NCI-H69 (cell line): ENCODE data around the gene ACTC1.
A peak's percentile ranks its signal among the peaks of the same experiment; 100 is the strongest.

ENCODE experiments used
- DNase-seq: peaks from one replicate; lab custom pipeline; 2025; lab: John Stamatoyannopoulos, UW

Gene ACTC1

DNA sequence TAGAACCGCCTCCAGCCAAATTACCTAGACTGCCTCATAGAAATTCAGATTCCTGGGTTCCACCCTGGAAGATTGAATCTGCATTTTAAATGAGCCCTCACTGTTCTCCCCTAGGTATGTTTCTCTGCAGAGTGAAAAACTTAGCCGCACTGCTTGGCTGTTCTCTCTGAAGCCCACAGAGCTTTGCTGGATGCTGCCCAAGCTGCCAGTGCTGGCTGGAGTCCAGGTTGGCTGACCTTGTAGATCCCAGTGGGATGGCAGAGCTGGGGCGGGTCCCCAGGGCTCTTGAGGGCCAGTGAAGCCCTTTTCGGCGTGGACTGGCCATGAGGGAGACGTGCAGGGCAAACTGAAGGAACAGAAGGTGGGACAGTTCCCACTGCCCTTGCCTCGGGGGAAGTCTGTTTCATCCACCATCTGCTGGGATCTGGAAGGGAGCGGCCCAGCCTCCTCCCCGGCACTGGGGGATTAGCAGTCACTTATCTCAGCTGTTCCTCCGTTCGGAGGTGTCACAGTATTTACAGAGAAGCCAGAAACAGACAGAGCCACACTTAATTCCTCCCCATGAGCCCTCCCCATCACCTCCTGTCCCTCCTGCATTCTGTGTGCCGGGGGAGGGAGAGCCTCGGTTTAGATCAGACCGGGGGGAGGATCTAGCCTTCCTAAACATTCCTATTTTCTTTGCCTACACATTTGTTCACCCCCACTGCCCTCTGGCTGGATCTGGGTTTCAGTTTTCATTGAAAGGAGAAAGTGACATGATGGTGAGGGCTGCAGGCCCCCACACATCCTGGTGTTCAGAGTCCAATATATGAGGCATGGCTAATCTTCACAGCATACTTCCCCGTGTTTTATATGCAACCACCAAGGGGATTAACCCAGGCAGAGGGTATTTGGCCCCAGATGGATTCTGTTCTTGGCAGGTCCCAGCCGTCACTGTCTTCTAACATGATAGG is 4.1 kb upstream of the ACTC1 start:
- peak; percentile 97 for DNase-seq

DNA sequence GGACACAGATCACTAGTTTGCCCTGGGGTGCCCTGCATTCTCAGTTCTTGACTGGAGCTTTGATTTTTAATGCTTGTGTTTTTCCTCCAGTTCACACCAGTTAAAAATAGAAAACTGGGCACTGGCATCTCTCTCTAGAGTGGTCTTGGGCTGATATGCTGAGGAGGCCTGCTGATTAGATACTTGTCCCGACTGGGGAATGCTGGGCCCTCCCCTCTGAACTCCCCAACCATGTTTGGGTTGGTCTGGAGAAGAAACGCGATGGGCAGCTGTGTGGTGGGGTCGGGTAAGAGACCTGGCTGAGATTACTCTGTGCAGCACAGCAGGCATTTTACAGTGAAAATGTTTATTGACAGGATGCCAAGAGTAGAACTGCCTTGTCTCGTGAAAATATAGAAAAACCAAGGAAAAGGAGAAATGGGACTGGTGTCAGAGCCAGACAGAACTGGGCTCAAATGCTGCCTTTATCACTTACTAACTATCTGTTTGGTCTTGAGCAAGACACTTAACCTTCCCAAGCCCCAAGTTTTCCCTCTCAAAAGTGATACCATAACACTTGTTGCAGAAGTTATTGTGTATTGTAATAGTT is 1.6 kb upstream of the ACTC1 start:
- DNase-seq: peak; percentile 33

DNA sequence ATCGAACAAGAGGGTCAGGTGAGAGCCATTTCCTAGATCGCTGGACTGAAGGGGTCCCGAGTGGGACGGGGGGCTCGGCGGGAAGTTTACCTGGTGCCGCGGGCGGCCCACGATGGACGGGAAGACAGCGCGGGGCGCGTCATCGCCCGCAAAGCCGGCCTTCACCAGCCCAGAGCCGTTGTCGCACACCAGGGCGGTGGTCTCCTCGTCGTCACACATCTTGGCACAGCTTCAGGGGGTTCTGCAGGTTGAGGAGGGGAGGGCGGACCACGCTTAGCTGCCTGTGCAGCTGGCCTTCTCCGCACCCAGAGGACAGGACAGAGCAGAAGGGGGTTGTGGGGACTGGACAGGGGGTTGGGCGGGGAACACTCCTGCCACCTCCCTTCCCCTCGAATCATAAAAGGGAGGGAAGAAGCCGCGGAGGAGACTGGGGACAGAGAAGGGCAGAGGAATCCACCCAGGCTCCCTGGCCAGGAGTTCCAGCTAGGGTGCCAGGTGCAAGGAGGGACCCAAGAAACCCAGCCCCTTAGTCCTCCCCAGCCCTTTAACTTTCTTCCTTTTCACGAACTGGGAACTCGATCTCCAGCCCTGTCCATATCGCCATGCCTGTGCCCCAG is 651 bp downstream of the ACTC1 start:
- DNase-seq: no peak

DNA sequence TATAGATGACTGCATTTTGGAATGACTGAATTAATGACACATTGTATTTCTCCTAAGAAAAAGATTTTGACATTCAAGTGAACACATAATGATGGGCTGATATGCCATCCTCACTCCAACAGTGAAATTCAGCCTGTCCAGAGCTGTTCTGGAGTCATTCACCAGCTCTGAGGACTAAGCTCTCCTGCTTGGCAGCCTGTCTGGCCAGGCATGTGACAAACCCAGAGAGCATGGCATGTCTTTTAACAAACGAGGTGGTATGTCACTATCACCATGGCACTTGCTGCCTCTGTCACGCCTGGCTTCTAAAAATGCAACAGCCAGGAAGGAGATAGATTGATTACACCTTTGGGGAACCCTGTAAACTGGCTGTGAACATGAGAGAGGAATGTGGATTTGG is 1.4 kb downstream of the ACTC1 start:
- peak; percentile 17 for DNase-seq

DNA sequence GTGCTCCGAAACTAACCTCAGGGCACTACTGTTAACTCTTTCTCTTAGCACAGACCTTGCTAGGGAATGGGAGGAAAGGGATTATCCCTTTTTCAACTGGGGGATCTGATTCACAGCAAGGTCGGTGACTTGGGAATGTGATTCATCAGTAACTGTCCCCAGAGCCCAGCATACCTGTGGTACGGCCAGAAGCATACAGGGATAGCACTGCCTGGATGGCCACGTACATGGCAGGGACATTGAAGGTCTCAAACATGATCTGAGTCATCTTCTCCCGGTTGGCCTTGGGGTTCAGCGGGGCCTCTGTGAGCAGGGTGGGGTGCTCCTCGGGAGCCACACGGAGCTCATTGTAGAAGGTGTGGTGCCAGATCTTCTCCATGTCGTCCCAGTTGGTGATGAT is 2.3 kb downstream of the ACTC1 start:
- no peak for DNase-seq

DNA sequence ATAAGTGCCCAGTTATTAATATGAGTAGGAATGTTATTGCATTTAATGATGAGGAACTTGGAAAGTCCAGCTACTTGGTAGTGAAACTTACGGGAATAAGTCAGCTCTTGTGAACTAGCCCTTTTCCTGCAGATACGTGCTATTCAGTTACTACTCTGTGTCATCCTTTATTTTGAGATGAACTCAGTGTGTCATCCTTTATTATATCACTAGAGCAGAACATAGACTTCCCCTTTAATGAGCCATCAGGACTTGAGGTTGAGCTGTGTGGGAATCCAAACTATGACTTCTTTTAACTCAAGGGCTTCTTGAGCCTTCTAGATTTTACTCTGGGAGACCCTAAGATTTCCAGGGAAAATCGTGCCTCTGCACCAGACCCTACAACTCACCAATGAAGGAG is 3.6 kb downstream of the ACTC1 start:
- no peak for DNase-seq

DNA sequence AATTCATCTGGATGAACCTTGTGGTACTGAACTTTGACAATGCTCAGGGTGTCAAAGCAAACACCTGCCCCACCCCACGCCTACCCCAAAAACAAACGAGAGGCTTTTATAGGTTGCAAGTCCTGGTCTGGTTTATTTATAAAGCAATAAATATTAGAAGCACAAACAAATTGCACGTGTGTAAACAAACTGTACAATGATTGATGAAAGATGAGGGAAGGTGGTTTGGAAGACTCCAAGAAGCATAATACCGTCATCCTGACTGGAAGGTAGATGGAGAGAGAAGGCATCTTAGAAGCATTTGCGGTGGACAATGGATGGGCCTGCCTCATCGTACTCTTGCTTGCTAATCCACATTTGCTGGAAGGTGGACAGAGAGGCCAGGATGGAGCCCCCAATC is 5.2 kb downstream of the ACTC1 start:
- DNase-seq: no peak

DNA sequence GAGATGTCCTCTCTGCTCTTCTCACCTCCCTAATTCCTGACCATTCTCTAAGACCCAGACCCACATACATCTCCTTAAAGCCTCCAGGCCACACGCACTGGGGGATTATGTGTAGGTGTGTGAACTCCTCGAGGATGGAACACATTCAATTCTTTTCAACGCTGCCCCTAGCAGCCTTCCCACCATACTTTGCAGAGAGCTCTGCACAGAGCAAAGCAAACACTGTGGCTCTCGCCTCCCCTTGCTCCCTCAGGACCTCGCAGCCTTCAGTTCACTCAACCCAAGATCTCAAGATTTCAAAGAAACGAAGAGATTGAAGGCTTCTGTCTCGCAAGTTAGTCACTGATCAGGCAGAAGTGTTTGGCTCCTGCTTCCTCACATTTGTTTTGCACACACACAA is 6.0 kb downstream of the ACTC1 start:
- DNase-seq: no peak

DNA sequence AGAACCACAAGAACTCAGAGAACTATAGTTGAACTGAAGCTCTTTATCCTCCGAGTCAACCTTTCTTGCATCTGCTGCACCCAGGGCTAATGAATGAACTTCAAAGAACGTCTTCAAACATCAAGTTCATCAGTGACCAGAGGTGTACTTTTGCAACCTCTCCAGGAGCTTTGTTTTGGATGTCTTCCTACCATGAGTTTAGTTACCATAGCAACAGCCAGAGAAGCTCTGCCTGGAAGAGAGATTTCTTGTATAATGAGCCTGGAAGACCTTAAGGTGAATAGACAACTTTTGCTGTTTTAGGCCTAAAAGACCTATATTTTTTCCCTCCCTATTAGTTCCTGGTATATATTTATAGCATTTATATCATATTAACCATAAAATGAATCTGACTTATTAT is 9.1 kb downstream of the ACTC1 start:
- DNase-seq: no peak

DNA sequence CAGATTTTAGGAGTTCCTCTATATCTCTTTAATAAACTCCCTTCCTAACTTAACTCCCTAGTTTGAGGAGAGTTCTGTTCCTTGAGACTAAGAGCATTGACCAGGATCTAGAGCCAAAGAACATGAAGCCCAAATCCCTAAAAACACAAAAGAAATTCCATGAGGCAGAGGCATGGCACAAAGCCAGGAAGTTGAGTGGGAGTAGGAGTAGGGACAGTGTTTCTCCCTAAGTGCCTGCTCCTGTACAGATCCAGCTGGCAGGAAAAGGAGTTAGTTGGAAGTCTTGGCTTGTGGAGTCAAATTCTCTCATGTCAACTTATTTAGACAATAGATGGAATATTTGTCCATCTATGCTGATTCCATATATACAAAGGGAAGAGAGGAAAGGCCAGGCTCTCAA is 11.4 kb downstream of the ACTC1 start:
- peak; percentile 26 for DNase-seq

DNA sequence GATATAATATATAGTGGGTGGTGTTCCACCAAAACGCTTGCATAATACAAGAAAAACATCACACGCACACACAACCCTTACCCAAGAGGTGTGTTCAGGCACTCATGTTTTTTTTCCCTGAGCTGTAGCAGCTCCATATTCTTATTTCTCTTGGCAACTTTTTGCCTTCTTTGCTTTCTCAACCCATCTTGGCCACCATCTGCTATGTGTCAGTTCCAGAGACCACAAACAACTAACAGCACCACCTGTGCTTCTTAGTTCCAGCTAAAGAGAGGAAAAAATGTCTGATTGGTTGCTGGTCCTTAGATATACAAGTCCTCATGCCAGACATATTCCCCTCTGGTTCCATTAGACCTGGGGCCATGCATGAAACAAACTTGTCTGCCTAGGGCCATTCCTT is 11.9 kb downstream of the ACTC1 start:
- DNase-seq: no peak

DNA sequence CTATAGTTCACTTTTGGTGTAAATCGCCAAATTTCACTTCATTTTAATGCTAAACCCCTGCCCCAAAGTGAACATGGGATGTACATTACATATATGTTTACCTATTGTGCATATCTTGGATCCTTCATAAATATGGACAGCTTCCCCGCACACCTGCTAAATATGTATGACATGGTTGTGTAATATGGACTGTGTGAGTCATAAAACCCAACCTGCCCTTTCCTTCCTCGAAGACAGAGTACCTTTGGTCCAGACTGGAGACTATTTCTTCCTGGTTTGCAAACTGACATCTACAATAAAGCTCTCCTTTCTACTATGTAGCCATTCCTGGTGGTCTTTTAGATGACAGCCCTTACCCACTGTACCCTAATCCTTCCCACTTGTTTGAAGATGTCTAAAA is 12.4 kb downstream of the ACTC1 start:
- DNase-seq: no peak

DNA sequence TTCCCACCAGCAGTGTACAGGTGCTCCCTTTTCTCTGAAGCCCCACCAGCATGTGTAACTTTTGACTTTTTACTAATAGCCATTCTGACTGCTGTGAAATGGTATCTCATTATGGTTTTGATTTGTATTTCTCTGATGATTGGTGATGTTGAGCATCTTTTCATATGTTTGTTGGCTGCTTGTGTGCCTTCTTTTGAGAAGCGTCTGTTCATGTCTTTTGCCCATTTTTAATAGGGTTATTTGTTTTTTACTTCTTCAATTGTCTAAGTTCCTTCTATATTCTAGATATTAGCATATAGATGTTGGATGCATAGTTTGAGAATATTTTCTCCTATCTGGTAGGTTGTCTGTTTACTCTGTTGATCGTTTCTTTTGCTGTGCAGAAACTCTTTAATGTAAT is 14.6 kb downstream of the ACTC1 start:
- DNase-seq: no peak

DNA sequence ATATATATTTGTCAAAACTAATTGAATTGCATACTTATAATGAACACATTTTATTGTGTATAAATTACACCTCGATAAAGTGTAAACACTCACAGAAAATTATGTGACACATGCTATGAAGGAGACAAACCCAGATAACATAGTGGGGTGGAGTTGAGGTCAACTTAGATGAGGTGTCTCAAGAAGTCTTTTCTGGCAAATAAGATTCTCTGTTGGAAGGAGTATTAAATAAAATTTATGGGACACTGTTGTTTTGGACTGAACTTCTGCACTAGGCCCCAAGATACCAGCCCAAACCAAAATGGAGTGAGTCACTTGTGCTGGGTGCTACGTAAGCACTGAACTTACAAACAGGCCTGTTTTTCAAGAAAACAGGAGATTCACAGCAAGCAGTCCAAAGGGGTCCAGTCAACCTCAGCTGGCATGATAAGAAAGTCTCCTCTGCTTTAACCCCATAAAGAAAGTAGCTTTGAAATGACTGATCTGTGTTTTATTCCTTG is 18.7 kb downstream of the ACTC1 start:
- DNase-seq: no peak

DNA sequence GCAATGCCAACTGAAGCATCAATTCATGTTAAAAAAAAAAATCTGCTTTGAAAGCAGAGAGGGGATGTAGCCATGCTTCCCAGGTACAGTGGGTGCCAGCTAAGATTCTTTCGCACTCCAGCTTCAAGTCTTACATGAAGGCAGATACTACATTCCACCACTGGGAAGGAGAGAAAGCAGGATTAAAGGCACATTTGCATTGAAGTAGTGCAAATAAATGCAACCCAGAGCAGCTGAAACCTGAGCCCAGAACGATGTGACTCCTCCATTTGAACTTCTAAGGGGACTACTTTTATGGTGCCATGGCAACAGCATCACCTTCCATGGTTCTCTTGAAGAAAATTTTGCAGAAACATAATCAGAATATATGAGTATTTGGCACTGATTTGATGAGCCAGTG is 21.4 kb downstream of the ACTC1 start:
- DNase-seq: peak; percentile 20

DNA sequence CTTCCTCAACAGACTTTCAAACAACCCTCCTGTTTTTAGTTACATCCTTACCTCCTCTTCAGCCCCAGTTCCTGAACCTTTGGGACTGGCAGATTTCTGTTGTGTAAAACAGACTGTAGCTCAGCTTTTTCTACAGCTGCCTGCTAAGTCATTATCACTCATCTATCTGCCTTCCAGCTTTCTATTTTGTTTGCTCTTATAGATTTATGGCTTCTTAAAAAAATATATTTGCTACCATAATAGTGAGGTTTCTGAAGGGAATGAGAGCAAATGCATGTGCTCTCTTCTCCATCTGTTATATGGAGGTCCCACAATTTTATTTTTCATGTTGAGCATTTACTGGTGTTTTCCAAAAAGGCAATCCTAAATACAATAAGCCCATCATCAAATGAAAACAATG is 22.3 kb downstream of the ACTC1 start:
- peak; percentile 53 for DNase-seq

DNA sequence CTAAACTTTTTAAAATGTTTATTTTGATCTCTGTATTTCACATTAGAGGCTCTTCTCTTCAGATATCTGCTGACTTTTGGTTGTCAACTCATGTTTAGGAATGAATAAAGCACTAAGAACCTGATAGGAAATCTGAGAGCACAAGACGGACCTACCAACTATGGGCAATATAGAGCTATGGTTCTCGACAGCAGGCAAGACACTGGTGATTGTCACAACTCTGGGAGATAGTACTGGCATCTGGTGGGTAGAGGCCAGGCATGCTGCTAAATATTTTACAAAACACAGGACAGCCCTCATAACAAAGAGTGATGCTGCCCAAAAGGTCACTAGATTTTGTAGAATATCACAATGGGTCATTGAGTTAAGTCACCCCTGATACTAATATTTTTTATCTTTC is 23.0 kb downstream of the ACTC1 start:
- DNase-seq: no peak

DNA sequence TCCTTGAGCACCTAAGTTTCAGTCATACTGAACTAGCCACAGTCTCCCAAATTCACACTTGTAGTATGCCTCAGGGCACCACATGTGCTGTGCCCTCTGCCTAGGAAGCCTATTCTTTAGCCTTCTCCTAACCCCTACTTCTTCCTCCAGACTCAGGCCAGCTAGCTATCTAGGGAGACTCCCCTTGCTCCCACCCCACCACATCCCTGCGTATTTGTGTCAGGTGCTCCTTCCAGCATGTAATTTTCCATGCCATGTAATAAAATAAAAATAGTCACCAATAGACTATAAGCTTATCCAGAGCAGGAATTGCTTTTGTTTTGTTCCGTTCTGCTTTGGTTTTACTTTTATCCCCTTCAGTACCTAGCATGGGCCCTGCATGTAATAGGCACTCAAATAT is 25.6 kb downstream of the ACTC1 start:
- DNase-seq: peak; percentile 50

DNA sequence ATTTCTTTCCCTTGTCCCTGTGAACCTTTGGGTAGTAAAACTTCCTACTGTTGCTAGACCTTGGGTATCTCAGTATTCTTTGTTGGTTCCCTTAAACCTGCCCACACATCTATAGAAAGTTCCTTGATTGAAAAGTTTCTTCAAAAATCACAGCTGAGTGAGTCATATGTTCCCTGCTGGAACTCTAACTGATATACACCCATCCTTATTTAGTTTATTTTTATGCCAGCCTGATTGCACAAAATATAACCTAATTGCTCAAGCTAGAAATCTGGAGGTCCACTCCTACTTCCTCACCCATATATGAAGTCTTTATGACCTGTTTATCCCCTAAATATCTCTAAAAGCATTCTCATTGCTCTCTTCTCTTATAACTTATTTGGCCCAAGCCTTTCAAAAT is 26.8 kb downstream of the ACTC1 start:
- no peak for DNase-seq

DNA sequence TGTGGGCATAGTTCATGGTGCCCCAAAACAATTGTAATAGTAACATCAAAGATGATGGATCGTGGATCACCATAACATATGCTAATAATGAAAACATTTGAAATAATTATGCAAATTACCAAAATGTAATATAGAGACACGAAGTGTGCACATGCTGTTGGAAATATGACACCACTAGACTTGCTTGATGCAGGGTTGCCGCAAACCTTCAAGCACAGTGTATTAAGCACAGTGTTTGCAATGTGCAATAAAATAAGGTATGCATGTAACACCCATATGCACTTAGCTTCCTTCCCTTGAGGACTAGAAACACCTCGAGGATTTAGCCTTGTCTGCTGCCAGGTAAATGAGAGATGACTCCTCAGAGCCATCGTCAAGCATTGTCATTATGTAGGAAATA is 29.6 kb downstream of the ACTC1 start:
- DNase-seq: peak; percentile 48

DNA sequence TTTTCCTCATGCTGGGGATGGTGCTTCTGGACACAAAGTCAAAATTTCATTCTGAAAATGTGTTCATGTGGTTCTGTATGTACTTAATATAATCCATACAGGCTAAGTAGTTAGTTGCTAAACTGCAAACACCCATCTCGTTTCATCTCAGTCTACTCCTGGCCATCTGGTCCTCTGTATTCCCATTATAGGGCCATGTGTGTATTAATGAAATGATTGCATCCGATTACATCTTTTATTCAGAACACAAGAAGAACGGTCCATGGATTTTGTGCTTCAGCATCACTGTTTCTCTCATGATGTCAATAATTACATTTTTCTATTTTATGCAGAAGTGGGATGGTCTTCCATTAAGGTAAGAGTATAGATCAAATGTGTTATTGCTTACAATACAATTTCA is 34.4 kb downstream of the ACTC1 start:
- DNase-seq: peak; percentile 53

DNA sequence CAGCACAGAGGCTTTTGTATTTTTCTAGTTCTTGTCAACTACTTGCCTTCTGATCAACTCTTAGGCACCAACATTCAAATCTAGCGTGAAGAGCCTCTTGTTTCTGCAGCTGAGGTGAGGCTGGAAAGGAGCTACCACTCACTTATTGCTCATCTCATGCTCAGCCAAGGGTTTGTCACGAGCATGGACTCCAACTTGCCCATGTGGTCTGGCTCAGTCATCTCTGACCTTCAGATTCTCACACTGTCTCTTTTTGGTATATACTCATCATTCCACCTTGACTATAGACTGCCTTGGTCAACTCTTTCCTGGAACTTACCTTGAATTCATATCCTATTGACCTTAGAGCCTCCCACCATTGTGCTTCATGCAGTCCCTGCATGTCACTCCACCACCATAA is 35.4 kb downstream of the ACTC1 start:
- DNase-seq: no peak

DNA sequence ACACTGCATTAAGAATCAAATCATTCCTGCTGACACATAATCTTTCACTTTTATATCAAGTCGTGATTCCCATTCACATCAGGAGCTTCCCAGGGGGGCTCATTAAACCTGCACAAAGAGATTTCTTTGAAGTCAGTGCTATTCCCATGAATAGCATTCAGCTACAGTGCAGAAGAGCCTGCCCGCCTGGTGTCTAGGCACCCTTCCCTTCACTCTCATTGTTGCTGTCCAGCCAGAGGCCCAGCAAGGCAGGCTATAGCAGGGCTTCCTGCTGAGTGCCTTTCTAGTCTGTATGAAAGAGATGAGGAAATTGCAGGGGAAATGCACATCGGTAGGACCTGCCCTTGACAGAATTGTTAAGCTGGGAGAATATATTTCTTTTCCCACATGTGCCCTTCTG is 36.0 kb downstream of the ACTC1 start:
- peak; percentile 96 for DNase-seq
